Hematopoietic multipotent progenitor cell (in vitro differentiated cells): ENCODE results near the gene UBE2G2. TPM values are rescaled to one million over a fixed set of nuclear protein-coding genes. Genes with fewer than 3 reads are reported as not detected.

Experiments
- DNase-seq, 3 donors: peaks; one replicate each; pipeline ENCODE4 v3.0.0-alpha.2; 2011 to 2015; ENCODE audit warnings: low read depth in 2 of 3, low spot score in 2 of 3
- total RNA-seq: library from RNA; depleted of rRNA; stranded (reverse); fragments of >200 nt; gene quantifications from one replicate; pipeline ENCODE4 v1.2.3, GENCODE V29; 2012

The UBE2G2 gene, protein sequence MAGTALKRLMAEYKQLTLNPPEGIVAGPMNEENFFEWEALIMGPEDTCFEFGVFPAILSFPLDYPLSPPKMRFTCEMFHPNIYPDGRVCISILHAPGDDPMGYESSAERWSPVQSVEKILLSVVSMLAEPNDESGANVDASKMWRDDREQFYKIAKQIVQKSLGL
- total RNA-seq, result 107 TPM

DNA sequence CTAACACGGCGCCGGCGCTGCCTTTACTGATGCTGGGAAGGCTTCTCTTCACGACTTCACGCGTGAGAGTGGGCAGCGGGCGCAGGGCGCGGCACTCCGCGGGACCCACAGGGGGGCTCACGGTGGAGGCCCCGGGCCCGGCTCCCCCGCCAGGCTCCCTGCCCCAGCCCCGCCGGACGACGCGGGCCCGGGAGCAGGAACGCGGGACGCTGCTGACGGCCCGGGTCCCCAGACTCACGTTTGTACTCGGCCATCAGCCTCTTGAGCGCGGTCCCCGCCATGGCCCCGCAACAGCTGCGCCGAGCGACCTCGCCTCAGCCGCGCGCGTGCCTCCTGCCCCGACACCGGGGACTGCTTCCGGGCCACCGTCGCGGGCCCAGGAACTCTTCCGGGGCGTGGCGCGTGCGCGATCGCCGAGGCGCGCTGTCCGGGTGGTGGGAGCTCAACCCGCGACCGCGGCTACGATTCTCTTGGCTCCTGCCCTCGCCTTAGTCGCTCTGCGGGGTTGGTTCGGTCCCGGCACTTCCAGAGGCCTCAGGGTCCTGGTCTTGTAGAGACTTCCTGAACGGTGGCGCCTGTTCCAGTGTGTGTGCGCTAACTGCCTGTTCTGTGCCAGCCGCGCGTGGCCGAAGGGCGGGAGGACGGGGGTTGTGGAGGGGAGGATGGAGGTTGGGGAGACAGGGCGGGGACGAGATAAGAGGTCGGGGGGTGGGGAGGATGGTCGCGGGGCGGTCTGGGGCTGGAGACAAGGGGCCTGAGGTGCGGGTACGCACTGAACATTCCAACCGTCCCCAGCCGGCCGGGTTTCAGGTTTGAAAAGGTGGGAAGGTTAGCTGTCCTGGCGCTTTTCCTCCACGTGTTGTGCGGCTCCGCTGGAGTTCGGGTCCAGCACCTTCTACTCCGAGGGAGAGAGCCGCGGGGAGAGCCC is at the start of gene UBE2G2:
Gene UBE2G2, minus strand, starts transcription at position 353 of the 928 bp plus-strand sequence. Its CDS starts 72 bp downstream, at position 281.
- peak; percentile 74 to 80 (median 80) for DNase-seq

DNA sequence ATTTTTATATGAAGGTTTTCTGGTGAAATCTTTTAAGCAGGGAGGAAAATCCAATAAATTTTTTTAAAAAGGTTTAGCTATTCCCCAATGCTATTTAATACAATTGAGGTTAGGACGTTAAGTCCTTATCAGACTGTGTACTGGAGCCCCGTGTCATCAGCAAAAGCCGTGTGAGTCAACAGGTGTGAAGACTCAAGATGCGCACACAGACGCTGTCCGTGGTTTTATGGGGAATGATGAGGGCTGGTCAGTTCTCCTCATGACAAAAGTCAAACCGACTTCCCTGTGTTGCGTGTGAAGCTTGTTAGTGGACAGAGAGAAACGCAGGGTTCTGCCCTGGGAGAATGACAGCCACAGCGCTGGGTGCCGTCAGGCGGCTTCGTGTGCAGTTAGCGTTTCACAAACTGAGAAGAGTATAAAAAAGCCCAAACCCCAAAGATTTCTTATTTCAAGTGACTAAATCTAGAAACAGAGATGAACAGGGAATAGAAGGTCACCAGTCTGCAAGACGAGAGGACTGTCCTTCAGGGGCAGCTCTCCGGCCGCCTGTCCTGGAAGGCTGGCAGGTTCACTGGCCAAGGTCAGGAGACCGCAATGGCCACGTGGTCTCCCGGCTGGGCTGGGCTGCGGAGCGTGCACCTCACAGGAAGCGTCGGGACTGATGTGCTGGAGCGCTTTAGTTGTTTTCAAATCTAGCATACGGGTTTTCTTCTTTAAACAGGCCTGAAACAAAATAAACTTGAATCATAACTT is 49.5 kb upstream of the UBE2G2 start:
- no peak for DNase-seq

DNA sequence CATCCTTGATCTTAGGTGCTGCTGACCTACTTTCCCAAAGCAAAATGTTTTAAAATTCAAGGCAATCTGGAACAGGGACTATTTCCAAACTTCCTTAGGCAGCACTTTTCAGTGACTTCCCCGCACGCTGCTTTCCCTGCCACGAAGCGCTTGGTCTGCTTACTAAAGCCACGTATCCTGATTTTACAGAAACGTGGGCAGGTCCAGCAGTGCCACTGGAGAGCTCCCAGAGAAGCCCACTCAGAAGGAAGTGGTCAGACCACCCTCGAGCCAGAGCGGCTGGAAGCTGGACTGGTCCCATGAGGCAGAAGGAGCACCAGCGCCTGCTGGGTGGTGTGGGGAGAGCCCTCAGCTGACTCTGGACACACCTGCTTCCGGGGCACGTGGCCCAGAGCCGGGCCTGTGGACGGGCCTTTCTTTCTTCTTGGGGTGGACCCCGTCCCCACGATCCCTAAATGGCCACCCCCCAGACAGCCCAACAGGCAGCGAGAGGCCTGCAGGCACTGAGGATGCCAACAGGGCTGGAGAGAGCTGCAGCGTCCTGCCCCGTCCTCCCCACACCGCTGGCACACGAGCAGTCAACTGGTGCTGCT is 48.7 kb upstream of the UBE2G2 start:
- no peak for DNase-seq

DNA sequence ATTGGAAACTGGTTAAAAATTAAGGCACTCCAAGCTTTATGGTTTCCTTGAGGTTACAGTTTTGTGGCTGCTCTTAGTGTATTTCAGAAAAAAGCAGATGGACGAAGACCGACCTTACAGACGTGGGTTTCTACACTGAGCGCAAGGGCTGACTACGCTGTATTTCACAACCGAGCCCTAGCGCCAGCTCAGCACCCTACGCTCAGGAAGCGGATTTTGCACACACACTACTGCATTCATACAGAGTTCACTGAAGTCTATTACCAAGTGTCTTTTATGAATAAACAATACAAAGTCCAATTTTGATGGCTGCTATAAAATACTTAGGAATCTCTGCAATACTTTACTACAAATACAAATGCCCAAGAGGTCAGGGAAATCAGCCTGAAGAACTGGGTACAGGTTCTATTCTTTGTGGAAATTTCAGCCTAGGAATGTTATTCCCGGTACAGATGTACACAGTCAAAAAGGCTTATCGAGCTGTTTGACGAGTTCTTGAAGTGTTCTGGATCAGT is 48.1 kb upstream of the UBE2G2 start:
- DNase-seq, result no peak

DNA sequence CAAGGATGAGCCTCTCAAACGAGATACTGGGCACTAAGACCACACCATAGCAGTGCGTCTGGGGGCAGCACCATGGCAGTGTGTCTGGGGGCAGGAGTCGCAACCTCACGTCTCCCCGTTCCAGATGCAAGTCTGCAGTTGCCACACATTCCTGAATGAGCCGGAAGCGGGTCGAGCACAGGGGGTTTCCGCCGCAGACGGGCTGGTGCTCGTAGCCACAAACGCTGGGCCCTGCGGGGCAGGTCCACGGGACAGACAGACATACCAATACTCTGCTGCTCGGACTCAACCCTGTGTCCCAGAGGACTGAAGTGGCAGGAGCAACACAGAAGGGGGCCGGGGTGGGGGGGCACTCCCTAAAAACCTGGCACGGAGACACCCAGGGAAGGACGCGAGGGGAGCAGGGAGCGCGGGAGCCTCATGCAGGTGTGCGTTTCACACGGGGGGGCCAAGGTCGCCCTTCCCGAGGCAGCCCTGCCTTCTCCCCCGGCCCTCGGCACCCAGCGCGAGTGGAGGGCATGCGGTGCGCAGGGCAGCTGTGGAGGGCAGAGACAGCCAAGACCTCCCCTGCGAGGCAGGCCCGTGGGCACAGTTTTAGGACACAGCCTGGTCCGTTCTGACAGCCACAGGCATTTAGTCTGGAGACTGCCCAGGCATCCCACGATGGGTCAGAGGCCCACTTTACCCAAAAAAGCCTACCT is 47.4 kb upstream of the UBE2G2 start:
- no peak for DNase-seq

DNA sequence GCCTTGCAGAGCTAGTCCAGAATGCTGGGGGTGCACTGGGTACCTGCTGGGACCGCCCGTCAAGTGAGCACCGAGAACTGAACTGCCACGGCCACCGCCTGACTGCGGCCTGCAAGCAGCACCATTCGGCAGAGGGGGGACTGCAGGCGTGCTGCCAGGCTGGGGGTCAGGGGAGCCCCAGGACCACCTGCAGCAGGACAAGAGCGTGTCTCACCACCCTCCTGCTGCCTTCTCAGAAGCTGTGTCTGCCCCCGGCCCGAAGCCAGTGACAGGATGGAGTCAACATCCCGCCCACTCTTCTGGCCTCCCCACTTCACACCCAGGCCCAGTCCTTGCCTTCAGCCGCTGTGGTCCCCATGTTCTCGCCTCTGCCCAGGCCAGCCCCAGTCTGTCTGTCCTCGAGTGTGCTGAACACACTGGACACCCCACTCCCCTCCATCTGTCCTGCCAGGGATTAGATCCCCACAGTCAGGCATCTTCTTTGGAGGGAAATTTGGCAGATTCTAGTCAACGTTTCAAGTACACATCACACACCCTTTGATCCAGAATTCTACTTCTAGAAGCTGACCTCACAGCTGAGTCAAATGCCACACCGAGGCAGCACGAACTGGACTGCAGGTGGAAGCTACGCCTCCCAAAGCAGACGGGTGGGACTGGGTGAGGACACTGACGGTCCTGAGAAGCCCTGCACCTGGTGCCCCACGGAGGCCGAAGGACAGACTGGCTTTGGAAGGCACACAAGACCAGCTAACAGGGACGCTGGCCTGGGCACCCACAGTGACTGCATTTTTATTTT is 45.8 kb upstream of the UBE2G2 start:
- no peak for DNase-seq

DNA sequence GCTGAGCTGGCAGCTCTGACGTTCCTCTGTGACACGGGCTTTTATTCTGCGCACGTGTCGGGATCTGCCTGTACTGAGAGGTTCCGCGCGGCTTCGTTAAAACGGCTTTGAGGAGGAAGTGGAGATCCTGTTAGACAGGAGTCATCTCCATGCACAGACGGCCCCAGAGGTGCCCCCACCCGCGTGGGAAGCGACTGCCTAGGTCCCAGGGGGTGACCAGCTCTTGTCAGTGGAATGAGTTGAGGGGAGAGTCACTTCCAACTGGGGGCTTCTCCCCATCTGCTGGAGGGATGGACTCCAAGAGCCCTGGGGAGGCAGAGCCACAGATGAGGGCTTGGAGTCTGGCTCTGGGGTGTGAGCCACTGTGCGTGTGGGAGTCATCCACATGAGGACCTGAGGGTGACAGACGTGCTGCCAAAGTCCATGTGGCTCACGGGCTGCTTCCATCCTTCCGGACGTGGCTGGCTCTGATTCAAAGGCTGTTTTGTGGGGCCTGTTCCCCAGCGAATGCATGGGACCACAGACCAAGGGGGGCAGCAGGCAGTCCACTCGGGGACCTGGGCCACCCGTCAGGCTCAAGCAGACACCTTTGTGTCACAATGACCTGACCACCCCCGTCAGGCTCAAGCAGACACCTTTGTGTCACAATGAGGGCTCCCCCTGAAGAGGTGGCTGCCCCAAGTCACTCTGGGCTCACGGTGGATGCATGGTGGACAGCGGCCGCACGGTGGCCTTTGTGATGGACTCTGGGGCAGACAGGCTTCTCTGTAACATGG is 45.1 kb upstream of the UBE2G2 start:
- DNase-seq, result peak in 2 of 3 donors; percentile 55 to 69

DNA sequence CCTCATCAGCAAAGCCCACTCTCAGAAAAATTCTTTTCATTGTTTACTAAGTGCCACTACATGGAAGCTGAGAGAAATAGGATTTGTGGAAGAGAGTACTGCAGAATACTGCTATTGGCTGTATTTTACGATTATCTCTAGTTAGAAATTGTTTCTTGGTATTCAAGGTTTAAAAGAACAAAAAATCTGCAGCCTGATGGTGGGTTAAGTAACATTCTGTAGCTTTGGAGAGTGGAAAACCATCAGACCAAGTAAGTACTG is 44.5 kb upstream of the UBE2G2 start:
- DNase-seq, result no peak

DNA sequence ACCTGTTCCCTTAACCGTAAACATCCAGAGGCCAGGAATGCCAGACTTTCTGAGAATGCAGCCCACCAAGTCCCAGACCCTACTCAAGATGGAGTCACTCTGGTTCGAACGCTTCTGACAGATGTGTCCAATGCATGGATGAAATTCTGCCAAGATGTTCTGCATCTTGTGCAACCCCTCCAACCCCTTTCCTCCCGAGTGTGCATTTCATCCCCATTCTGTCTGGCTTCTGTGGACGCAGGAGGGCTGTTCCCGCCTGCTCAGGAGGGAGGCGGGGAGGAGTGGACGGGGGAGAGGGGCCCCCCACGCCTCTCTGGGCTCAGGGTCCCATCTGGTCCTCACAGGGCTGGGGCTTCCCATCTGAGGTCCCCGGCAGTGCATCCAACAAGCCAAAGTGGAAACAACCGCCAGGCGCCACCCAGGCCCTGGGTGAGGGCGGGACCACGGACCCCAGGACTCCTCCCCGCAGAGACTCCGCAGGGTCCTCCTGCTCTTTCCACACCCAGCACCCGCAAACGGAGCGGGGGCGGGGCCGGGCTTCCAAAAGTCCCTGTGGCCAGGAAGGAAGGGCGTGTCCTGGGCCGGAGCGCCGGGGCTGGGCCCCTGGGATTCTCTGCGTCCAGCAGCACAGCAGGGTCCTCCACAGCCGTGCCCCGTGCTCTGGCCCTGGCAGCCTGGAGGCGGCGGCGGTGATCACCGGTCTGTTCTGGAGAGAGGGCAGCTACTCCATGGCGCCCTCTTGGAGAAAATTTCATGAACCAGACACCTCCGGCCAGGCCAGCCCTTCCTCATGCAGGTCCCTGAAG is 44.0 kb upstream of the UBE2G2 start:
- peak in 2 of 3 donors; percentile 76 to 78 for DNase-seq

DNA sequence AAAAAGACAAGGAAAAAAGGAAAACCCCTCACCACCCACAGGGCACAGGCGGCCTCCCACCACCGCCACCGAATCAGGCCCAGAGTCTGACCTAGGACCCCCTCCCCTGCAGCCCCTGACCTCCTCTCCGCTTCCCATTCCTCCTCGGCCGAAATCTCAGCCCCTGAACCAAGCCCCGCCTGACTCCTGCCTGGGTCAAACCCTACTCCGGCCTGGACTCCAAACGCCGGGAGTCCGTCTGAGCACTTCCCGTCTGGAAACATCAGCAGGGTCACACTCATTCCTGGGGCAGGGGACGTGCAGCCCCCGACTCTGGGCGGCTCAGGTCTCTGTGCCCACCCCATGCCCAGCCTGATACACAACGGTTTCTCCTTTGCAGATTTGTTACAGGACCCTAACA is 42.6 kb upstream of the UBE2G2 start:
- no peak for DNase-seq

DNA sequence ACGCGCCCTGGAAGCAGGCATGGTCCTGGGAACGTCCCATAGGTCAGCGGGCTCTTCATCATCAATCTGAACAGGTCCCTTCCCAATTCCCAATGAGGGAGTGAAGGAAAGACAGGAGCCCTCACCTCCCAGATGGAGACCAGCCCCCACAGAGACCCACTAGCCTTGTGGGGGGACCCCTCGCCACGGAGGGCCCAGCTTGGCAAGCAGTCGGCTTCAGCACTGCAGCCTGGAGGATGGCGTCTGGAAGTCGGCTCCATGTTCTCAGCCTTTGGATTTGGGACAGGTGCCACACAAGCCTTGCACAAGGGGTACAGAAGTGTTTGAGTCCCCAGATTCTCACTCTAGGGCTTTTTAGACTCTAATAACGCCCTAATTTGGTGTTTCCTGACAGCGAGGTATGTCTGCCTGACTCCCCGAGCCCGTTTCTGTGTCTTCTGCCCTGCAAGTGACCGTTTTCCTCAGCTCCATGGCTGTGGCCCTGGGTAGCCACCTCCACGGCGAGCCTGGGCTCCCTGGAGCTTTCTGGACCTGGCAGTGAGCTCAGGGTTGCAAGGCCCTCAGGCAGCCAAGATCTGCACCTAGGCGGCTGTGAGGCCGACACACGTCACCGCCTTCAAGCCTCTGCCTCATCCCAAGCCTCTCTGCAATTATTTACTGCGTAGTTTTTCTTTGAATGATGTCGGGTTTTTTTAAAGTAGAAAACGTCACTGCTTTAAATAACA is 41.3 kb upstream of the UBE2G2 start:
- no peak for DNase-seq

DNA sequence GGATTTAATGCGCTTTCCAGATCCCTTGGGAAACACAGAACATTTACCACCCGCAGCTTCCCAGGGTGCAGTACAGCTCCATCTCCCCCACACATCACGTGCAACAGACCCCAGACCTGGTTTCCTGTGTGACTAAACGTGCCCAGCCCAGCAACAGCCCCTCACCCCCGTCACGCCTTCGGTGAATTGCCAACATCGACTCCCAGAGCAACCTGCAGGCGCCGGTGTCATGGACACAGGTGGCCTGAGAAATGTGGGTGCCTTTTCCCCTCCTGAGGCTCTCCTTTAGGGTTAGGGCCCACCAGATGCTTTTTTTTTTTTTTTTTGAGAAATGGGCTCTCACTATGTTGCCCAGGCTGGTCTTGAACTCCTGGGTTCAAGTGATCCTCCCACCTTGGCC is 40.5 kb upstream of the UBE2G2 start:
- DNase-seq, result no peak

DNA sequence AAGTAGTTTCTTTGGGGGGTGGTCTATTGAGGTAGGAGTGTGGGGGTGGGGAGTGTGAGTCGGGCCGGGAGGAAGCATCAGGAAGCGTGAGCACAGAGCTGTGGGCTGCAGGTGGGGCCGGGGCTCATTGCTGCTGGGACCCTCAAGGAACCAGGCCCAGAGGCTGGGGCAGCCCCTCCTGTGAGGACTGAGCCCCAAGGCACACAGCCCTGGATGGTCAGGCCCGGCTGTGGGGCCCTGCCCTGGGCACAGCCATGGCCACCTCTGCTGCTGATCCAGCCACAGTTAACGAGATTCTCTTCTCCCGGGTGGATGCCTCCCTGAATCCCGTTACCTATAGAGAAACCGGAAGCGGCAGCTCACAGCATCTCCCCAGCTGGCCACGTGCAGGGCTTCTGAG is 39.2 kb upstream of the UBE2G2 start:
- no peak for DNase-seq

DNA sequence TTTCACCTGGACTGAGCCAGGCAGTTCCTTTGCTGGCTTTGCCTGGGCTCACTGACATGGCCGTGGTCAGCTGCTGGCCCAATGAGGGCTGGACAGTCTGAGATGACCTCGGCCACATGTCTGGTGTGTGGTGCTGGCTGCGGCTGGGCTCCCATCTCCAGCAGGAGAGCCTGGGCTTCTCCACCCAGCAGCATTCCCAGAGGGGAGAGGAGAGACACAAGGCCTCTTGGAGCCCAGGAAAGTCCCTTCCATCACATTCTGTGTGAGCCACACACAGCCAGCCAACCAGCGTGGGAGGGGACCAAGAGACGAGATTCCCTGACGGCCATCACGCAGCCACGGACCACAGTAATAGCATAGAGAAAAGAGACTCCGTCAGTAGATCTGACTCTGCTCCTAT is 37.3 kb upstream of the UBE2G2 start:
- no peak for DNase-seq

DNA sequence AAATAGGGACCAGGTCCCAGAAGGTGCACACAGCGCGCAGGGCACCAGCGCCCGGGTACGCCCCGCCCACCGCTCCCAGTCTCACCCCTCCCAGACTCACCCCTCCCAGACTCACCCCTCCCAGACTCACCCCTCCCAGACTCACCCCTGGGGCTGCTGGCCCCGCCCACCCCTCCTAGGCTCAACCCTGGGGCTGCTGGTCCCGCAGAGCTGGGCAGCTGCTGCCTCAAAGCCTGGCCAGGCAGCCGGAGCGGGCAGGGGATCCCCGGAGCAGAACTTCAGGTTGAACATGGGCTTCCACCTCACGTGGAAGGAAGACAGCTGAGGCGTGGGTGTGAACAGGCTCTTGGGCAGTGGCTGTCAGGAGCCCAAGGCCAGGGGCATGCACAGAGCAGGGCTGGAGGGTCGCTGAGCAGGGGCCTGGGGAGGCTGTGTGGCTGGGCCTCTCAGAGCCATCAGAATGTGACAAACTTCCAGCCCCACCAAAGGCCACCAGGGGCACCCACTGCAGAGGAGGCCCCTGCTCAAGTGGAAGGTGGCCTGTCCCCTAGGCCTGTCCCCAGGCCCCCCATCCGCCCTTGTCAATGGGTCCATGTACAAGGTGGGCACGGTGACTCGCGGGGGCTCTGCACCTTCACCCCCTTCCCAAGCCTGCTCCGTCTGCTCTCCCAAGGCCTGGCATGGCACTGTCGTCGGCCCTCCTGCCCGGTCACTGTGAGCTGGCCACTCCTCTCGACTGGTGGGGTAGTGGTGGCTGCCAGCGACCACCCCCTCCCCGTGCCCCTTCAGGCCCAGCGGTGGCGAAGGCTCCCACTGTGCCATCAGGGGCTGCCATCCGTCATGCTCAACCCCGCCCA is 36.6 kb upstream of the UBE2G2 start:
- DNase-seq, result no peak

DNA sequence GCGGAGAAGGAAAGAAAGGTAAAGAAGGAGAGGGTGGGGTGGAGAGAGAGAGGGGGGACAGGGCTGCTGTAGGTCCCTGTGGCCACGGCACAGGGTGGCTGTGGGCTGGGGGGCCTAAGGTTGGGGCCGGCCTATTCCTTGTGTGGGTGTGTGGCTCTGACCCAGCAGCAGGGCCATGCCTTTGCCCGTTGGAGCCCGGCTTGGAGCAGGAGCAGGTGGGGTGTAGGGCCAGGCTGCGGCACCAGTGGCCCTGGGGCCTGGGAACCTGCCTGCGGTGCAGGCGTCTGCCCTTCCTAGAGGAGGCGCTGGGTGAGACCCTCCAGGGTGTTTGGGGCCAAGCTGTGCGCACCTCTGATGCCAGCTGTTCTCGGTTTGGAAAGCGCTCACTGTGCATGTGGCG is 35.9 kb upstream of the UBE2G2 start:
- DNase-seq, result no peak
